ENCODE measurements around the gene RHOXF2B. TPM values are rescaled to one million over a fixed set of nuclear protein-coding genes. Genes with fewer than 3 reads are reported as not detected.

Gene RHOXF2B
- polyA plus RNA-seq, 3 donors = 0.05 TPM; not detected in 2

- Histone ChIP-seq H3K27ac (ENCODE audit: low read depth in 1 of 2, low read length in 2 of 2) (no peak overlapping the region), H3K4me3 (replicated peaks in 1 of 3; ENCODE audit: low read depth in 2 of 3, low read length in 3 of 3) (no peak overlapping the region), H3K79me2 (ENCODE audit: insufficient read depth, low read length) (no peaks in the 10 kb centered on the region), H3K9ac (ENCODE audit: insufficient read depth, low read length, poor library complexity, severe bottlenecking) (no peak overlapping the region), H3K4me2 (replicated peaks; ENCODE audit: extremely low read depth, low read length, poor library complexity, severe bottlenecking) (no peak overlapping the region), H3K4me1 (ENCODE audit: control insufficient read depth in 1 of 2, insufficient read depth in 2 of 2, low read length in 2 of 2) (no peaks in the 10 kb centered on the region), H3K27me3 (ENCODE audit: control insufficient read depth in 2 of 2, insufficient read depth in 2 of 2, low read length in 2 of 2) (peaks cover 6 to 21% of the 10 kb centered on the region in 2 donors), H3K36me3 (replicated peaks in 1 of 2; ENCODE audit: control insufficient read depth in 1 of 2, insufficient read depth in 2 of 2, low read length in 2 of 2) (no peaks in the 10 kb centered on the region), H4K20me1 (ENCODE audit: insufficient read depth, low read length) (no peaks in the 10 kb centered on the region), H3K9me3 (replicated peaks in 1 of 2; ENCODE audit: control insufficient read depth in 1 of 2, insufficient read depth in 1 of 2, low read length in 2 of 2) (peaks cover 0 to 5% of the 10 kb centered on the region in 2 donors), H2AFZ (ENCODE audit: insufficient read depth, low read depth, low read length, poor library complexity, severe bottlenecking) (no peak overlapping the region)
- Mint-ChIP-seq H3K4me3 (no peak overlapping the region), H3K36me3 (no peaks in the 10 kb centered on the region), H3K27me3 (ENCODE audit: low read depth in 3 of 3) (peaks cover 0 to 21% (median 8%) of the 10 kb centered on the region in 3 donors), H3K4me1 (no peaks in the 10 kb centered on the region), H3K9me3 (peaks cover 3 to 13% (median 6%) of the 10 kb centered on the region in 7 donors), H3K27ac (no peak overlapping the region)
- intact Hi-C loops (cut with micrococcal nuclease) = no loop called here
- TF ChIP-seq CTCF (IDR thresholded peaks at IDR 0.05) = no peak
- 80% methylated on average over 3 of the region's 5 CpGs for WGBS (ENCODE audit: insufficient coverage)
- no peak for DNase-seq
Measured at GRCh38 chrX:120022763-120023162, 54.7 kb downstream of the RHOXF2B start.

Other genes with a start within 250 kb of the RHOXF2B start
- gene UPF3B, start 224.7 kb downstream of the RHOXF2B start, polyA plus RNA-seq = 1 to 10 TPM; 2.1 to 4.2 (median 2.5) TPM
- 10 to 100 TPM; 20.4 to 21.6 (median 21.5) TPM for gene RNF113A, start 206.0 kb downstream of the RHOXF2B start, polyA plus RNA-seq
- gene NDUFA1, start 205.9 kb downstream of the RHOXF2B start, polyA plus RNA-seq = 100 to 1,000 TPM in 2 of 3 donors, 10 to 100 TPM in 1; 55.6 to 353 (median 321) TPM
- not detected for gene AKAP14, start 181.8 kb downstream of the RHOXF2B start, polyA plus RNA-seq
- gene NKAP, start 133.9 kb downstream of the RHOXF2B start, polyA plus RNA-seq = 1 to 10 TPM; 2.0 to 2.9 (median 2.1) TPM
- gene RHOXF1, start 38.2 kb upstream of the RHOXF2B start, polyA plus RNA-seq = under 1 TPM in 1 of 3 donors, not detected in 2; 0.28 TPM
- not detected for gene RHOXF2, start 80.9 kb upstream of the RHOXF2B start, polyA plus RNA-seq
- gene ZBTB33, start 173.1 kb upstream of the RHOXF2B start, polyA plus RNA-seq = 10 to 100 TPM in 1 of 3 donors, 1 to 10 TPM in 2; 4.7 to 10.6 (median 8.6) TPM
- 1 to 10 TPM in 1 of 3 donors, under 1 TPM in 2; 0.10 to 1.2 (median 0.51) TPM for gene TMEM255A, start 233.8 kb upstream of the RHOXF2B start, polyA plus RNA-seq